Duodenal mucosa (tissue), 2 donors: Measurements from ENCODE around the gene UCP2.
A peak's percentile ranks its signal among the peaks of the same experiment; 100 is the strongest.

Experiments used
- H3K27ac ChIP-seq: one replicate; pipeline ENCODE4 v1.7.0; 2013; ENCODE audit warnings: low read depth, low read length
- H3K27me3 ChIP-seq, 2 donors: one replicate each; pipeline ENCODE4 v1.7.0; 2013; ENCODE audit warnings: low read length in 2 of 2, control low read depth in 1 of 2; ENCODE audit not compliant: insufficient read depth in 2 of 2, control insufficient read depth in 1 of 2
- H3K36me3 ChIP-seq, 2 donors: one replicate each; pipeline ENCODE4 v1.7.0; 2013; ENCODE audit warnings: low read length in 2 of 2, control low read depth in 1 of 2; ENCODE audit not compliant: insufficient read depth in 2 of 2, control insufficient read depth in 1 of 2
- H3K4me1 ChIP-seq, 2 donors: one replicate each; pipeline ENCODE4 v1.7.0; 2013; ENCODE audit warnings: low read length in 2 of 2, control low read depth in 1 of 2; ENCODE audit not compliant: insufficient read depth in 2 of 2, control insufficient read depth in 1 of 2
- H3K4me3 ChIP-seq, 2 donors: one replicate each; pipeline ENCODE4 v1.7.0; 2013; ENCODE audit warnings: low read length in 2 of 2, low read depth in 1 of 2
- H3K9ac ChIP-seq, 2 donors: one replicate each; pipeline ENCODE4 v1.7.0; 2013; ENCODE audit warnings: low read length in 2 of 2, low read depth in 1 of 2
- H3K9me3 ChIP-seq, 2 donors: one replicate each; pipeline ENCODE4 v1.7.0; 2013; ENCODE audit warnings: low read length in 2 of 2, control low read depth in 1 of 2; ENCODE audit not compliant: control insufficient read depth in 1 of 2

The UCP2 gene

GRCh38 chr11:74010306-74011300 is 28.0 kb upstream of the UCP2 start:
- Histone ChIP-seq H3K9ac (no peak overlapping the region), H3K9me3 (no peaks in the 10 kb centered on the region), H3K36me3 (peaks cover 0 to 14% of the 10 kb centered on the region in 2 donors), H3K27me3 (no peaks in the 10 kb centered on the region), H3K27ac (no peak overlapping the region), H3K4me1 (peaks cover 25 to 48% of the 10 kb centered on the region in 2 donors), H3K4me3 (no peak overlapping the region)

DNA sequence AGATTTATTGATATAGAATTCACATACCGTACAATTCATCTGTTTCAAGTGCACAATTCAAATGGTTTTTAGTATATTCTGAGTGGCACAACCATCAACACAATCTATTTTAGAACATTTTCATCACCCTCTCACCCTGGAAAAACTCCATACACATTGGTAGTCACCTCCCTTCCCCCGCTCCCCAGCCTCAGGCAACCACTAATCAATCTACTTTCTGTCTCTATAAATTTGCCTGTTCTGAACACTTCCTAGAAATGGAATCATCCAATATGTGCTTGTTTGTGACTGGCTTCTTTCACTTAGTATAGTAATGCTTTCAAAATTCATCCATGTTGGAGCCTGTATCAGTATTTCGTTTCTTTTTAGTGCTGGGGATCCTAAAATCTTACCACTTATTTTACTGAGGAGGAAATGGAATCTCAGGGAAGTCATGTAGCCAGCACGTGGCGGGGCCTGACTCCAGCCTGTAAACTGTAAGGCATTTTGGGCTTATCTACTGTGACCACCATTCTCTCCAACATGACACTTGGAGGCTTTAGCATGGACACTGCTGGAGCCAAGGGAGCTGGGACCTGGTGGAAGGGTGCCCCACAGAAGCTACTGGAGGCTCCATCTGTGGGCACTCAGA is 27.1 kb upstream of the UCP2 start:
- Histone ChIP-seq H3K27ac (no peak overlapping the region), H3K9me3 (no peaks in the 10 kb centered on the region), H3K4me3 (no peak overlapping the region), H3K9ac (no peak overlapping the region), H3K27me3 (no peaks in the 10 kb centered on the region), H3K4me1 (peaks cover 33 to 54% of the 10 kb centered on the region in 2 donors), H3K36me3 (peaks cover 0 to 14% of the 10 kb centered on the region in 2 donors)

DNA sequence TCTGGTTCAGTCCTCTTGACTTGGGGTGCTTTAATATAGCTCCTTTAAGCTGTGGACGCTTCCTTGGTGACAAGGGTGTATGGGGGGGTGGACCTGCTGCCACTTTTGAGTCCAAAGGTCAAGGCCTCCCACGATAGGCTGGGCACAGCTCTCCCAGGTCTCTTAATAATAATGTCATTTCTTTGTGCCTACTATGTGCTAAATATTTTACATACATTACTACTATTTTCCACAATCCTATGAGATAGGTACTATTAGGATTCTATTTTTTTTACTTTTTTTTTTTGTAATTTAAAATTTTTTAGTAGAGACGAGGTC is 26.5 kb upstream of the UCP2 start:
- peaks cover 37 to 57% of the 10 kb centered on the region in 2 donors for H3K4me1 ChIP-seq
- no peak overlapping the region for H3K4me3 ChIP-seq
- H3K9ac ChIP-seq, result no peak overlapping the region
- H3K9me3 ChIP-seq, result no peaks in the 10 kb centered on the region
- no peak overlapping the region for H3K27ac ChIP-seq
- H3K36me3 ChIP-seq, result peaks cover 0 to 13% of the 10 kb centered on the region in 2 donors
- no peaks in the 10 kb centered on the region for H3K27me3 ChIP-seq

DNA sequence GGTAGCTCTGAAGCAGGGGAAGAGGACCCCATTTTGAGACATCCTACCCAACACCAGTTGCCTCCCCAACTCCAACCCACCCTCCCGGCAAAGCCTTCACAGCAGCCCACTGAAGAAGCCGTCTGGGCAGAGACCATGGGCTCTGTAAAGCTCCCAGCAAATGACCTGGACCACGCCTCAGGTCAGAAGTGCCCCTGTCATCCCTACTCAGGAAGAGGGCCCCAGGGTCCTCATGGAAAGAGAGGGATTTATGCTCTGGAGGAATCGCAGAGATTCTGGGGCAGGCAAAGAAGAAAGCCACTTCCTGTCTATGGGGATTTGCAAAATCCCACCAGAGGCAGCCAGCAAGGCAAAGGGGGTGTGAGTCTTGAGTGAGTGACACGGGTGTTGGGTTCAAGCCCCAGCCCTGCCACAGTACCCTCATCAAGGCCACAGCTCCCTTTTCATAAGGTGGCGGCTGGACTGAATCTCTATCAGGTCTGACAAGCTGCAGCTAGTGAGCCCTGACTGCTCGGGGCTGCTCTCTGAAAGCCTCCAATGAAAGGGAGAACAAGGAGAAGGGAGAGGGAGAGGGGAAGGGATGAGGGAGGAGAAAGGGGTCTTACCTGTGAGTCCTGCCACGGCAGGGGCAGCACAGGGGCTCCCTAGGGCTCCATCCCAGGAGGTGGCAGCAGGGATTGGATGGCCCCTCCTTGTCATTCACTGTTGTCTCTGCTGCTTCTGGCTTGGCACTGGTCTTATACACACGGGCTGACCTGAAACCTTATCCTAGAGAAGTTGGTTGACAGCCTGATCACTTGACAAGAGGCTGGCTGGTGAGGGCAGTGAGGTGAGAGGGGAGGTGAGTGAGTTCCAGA is 26.0 kb upstream of the UCP2 start, which contains the start of gene UCP3:
Gene UCP3 (minus strand): TSS at position 713 of the 857 bp plus-strand sequence. CDS start 2,043 bp downstream, outside the sequence.
- Histone ChIP-seq H3K9me3 (no peaks in the 10 kb centered on the region), H3K36me3 (peaks cover 0 to 11% of the 10 kb centered on the region in 2 donors), H3K4me3 (no peak within 1 kb of the TSS), H3K27ac (no peak within 1 kb of the TSS), H3K4me1 (peaks cover 37 to 54% of the 10 kb centered on the region in 2 donors), H3K9ac (no peak within 1 kb of the TSS), H3K27me3 (no peaks in the 10 kb centered on the region)

DNA sequence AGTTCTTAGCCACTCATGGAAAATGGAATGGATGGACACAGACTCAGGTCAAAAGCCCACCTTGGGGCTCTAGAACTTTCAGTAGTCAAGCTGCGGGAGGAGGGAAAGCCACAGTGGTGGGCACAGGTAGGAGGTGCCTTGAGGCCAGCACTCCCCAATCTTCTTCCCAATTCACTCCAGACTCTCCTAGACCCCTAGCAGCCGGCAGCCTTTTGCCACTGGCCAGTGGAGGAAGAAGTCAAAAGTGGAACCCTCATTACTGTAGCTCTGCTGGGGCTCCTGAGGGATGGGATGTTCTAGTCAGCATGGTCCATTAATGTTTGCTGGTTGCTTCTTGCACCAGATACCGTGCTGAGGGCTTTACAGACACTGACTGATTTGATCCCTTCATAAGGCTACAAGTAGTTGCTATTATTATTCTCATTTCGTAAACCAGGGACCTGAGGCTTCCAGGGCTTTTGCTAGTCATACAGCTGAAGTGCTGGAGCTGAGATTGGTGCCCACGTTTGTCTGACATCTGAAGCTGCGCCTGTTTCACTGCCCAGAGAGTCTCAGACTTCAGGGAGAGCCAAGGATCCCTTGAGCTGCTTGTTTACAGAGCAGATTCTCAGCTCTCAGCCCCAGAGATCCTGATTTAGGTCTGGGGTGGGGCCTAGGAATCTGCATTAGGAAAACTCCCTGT is 25.2 kb upstream of the UCP2 start:
- Histone ChIP-seq H3K9ac (no peak overlapping the region), H3K9me3 (no peaks in the 10 kb centered on the region), H3K4me1 (peaks cover 37 to 54% of the 10 kb centered on the region in 2 donors), H3K4me3 (no peak overlapping the region), H3K36me3 (peaks cover 0 to 10% of the 10 kb centered on the region in 2 donors), H3K27ac (no peak overlapping the region), H3K27me3 (no peaks in the 10 kb centered on the region)

DNA sequence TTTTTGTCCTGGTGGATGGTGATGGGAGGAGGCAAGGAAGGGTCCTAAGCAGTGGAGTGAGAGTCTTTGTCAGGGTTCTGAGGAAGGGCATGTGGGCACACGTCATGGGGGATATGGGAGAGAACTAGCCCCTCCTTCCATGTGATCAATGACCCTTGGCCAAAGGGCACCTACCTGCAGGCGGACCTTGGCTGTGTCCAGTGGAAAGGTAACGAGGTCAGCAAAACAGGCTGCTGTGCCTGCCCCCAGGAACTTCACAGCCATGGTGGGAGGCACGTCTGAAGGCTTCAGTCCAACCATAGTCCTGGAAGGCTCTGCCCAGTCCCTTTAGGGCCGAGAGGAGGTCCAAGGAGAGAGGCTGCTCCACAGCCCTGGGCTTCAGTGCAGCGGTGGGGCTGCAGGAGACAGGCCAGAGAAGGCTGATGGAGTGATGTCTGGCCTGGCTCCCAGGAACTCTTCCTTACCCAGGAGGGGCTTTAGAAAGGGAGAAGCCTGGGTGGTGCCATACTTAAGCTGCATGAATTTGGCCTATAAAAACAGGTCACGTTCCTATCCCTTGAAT is 24.2 kb upstream of the UCP2 start:
- Histone ChIP-seq H3K4me1 (peaks cover 37 to 54% of the 10 kb centered on the region in 2 donors), H3K36me3 (peaks cover 0 to 13% of the 10 kb centered on the region in 2 donors), H3K27ac (no peak overlapping the region)

GRCh38 chr11:74005721-74006517 is 23.3 kb upstream of the UCP2 start:
- Histone ChIP-seq H3K36me3 (peaks cover 0 to 13% of the 10 kb centered on the region in 2 donors), H3K27ac (no peak overlapping the region), H3K9me3 (no peaks in the 10 kb centered on the region), H3K4me3 (no peak overlapping the region), H3K9ac (no peak overlapping the region), H3K27me3 (no peaks in the 10 kb centered on the region), H3K4me1 (peaks cover 36 to 50% of the 10 kb centered on the region in 2 donors)

More for the DNA sequence above, 24.2 kb upstream of the UCP2 start:
- Histone ChIP-seq H3K9ac (no peak overlapping the region), H3K4me3 (no peak overlapping the region), H3K27me3 (no peaks in the 10 kb centered on the region), H3K9me3 (no peaks in the 10 kb centered on the region)

- Histone ChIP-seq H3K9ac (no peak overlapping the region), H3K9me3 (no peaks in the 10 kb centered on the region), H3K36me3 (peaks cover 0 to 13% of the 10 kb centered on the region in 2 donors), H3K4me1 (peaks cover 27 to 40% of the 10 kb centered on the region in 2 donors), H3K27ac (no peak overlapping the region), H3K27me3 (no peaks in the 10 kb centered on the region), H3K4me3 (peak overlapping the region in 1 of 2 donors; percentile 23)
These were observed 22.3 kb upstream of the UCP2 start for GRCh38 chr11:74004759-74005615.
